Measurements from ENCODE around the gene SH3BGR. TPM values are rescaled to one million over a fixed set of nuclear protein-coding genes. Genes with fewer than 3 reads are reported as not detected.

SH3BGR gene
- total RNA-seq, 1 donor, result 6.2 TPM

DNA sequence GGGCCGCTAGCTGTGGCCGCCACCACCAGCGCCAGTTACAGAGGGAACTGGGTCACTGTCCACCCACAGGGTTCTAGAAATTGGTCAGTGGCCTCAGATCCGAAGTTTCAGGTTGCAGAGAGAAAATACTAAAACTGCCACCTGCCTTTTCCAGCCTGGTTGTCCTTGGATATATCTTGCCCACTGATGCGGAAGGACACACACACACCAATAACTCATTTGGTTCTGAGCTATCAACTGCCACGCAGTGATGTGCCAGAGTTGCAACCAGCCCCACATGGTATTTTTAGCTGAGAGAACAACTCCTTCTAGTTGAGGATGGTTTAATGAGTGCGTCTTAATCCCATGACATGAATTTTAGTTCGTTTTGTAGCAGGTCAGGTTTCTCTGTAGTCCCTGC, 68.1 kb downstream of the SH3BGR start:
- TF ChIP-seq, protein P1, sequence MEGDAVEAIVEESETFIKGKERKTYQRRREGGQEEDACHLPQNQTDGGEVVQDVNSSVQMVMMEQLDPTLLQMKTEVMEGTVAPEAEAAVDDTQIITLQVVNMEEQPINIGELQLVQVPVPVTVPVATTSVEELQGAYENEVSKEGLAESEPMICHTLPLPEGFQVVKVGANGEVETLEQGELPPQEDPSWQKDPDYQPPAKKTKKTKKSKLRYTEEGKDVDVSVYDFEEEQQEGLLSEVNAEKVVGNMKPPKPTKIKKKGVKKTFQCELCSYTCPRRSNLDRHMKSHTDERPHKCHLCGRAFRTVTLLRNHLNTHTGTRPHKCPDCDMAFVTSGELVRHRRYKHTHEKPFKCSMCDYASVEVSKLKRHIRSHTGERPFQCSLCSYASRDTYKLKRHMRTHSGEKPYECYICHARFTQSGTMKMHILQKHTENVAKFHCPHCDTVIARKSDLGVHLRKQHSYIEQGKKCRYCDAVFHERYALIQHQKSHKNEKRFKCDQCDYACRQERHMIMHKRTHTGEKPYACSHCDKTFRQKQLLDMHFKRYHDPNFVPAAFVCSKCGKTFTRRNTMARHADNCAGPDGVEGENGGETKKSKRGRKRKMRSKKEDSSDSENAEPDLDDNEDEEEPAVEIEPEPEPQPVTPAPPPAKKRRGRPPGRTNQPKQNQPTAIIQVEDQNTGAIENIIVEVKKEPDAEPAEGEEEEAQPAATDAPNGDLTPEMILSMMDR (IDR thresholded peaks at IDR 0.05; ENCODE audit: insufficient read depth, low read length), result no peak
- DNase-seq (ENCODE audit: low read depth), result no peak
- H3K4me3 ChIP-seq (ENCODE audit: low read depth, low read length), result no peak overlapping the region

GRCh38 chr21:39523399-39523798, 71.6 kb downstream of the SH3BGR start:
- no peak for DNase-seq (ENCODE audit: low read depth)
- TF ChIP-seq, protein P1 (IDR thresholded peaks at IDR 0.05; ENCODE audit: insufficient read depth, low read length), result no peak

DNA sequence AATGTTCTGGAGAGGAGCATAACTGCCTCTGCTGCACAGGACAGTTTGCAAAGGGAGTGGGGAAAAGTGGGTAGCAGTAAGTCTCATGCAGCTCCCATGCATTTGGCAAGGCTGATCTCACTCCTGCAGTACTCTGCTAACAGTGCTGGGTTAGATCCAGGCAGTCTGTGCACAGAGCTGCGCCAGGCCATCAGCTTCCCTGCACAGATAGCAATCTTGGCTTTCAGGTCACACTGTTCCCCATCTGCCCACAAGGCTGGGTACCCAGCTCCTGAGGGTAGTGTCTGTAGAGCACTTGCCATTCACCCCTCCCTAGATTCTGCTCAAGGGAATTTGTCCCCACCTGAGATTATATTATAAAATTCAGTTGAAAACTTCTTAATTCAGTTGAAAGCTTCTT, 72.1 kb downstream of the SH3BGR start:
- no peak for DNase-seq (ENCODE audit: low read depth)
- no peak overlapping the region for H3K4me3 ChIP-seq (ENCODE audit: low read depth, low read length)
- TF ChIP-seq, protein P1 (IDR thresholded peaks at IDR 0.05; ENCODE audit: insufficient read depth, low read length), result no peak

More at GRCh38 chr21:39523399-39523798, 71.6 kb downstream of the SH3BGR start:
- no peak overlapping the region for H3K4me3 ChIP-seq (ENCODE audit: low read depth, low read length)

- TF ChIP-seq, protein P1 (IDR thresholded peaks at IDR 0.05; ENCODE audit: insufficient read depth, low read length), result no peak
- DNase-seq (ENCODE audit: low read depth), result no peak
- no peak overlapping the region for H3K4me3 ChIP-seq (ENCODE audit: low read depth, low read length)
Measured at GRCh38 chr21:39525129-39525528, 73.4 kb downstream of the SH3BGR start.

- H3K4me3 ChIP-seq (ENCODE audit: low read depth, low read length), result no peak overlapping the region
- DNase-seq (ENCODE audit: low read depth), result no peak
- TF ChIP-seq, protein P1 (IDR thresholded peaks at IDR 0.05; ENCODE audit: insufficient read depth, low read length), result no peak
Measured at GRCh38 chr21:39525601-39526000, 73.8 kb downstream of the SH3BGR start.

DNA sequence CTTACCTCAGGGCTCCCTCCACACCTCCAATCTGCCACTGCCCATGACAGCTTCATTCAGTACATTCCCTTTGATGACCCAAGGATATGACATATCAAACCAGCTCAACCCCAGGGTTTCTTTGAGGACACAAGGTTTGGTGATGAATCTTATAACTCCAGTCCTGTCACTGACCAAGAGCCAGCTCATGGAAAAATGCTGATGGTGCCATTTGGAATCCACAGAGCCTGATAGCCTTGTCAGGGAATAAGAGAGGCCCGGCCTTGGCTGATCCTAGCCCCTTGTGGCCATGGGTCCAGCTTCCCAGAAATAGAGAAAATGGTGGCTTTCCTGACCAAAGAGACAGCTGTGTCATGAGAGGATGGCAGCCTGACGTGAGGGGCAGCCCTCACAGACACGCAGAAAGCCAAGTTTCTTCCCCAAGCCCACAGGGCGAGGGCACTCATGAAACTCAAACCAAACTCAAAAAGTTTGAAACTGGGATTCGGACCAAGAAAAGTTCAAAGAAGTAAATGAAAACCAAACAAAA, 75.4 kb downstream of the SH3BGR start:
- no peak overlapping the region for H3K4me3 ChIP-seq (ENCODE audit: low read depth, low read length)
- no peak for DNase-seq (ENCODE audit: low read depth)
- TF ChIP-seq, protein P1 (IDR thresholded peaks at IDR 0.05; ENCODE audit: insufficient read depth, low read length), result no peak
